ENCODE data around the gene MRPL34.

- TF ChIP-seq CTCF (IDR thresholded peaks at IDR 0.05) (no peak), POLR2A (IDR thresholded peaks at IDR 0.05) (no peak)
Measured at GRCh38 chr19:17337675-17338432, 32.2 kb downstream of the MRPL34 start.

Measured in breast epithelium (tissue), 3 donors.